Measurements from ENCODE around the gene SH2D3C.

Gene SH2D3C

DNA sequence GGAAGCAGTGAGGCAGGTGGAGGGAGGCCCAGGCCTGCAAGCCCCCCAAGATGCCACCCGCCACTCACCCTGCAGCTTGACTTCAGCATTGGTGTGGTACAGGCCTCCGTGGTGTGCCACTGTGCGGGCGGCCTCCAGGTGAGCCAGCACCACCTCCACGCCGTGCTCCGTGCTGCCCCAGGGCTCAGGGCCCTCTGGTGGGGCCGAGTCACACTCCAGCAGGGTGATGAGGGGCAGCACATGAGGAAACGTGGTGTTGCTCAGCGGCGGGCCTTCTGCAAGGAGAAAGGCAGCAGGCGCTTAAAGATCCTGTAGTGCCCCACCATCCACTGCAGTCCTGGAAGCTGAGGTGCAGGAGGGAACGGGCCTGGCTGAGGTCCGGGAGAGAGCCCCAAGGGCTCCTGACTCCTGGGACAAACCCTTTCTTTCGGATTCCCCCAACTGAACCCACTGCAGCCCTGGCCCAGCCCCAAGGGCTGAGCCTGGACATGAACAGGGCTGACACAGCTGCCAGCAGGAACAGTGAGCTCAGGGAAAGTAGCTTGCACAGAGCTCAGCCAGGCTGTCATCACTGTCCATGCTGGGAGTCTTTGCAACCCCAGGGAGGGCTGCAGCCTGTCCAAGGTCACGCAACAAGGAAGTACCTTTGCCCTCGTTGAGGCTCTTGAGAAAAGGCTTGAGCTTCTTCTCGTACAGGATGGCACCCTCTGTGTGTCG, 38.7 kb downstream of the SH2D3C start:
- peak in 1 of 3 donors; percentile 25 for DNase-seq

- DNase-seq, result no peak
Observed at GRCh38 chr9:127738666-127739065, 39.8 kb downstream of the SH2D3C start.

- DNase-seq, result no peak
Observed at GRCh38 chr9:127735530-127736185, 42.8 kb downstream of the SH2D3C start.

- DNase-seq, result peak; percentile 98 to 99 (median 99)
Observed at GRCh38 chr9:127734747-127735529, 43.5 kb downstream of the SH2D3C start, which contains the start of gene TOR2A. TOR2A (minus strand) TSS chr9:127735294; CDS start chr9:127735270, 24 bp downstream.

DNA sequence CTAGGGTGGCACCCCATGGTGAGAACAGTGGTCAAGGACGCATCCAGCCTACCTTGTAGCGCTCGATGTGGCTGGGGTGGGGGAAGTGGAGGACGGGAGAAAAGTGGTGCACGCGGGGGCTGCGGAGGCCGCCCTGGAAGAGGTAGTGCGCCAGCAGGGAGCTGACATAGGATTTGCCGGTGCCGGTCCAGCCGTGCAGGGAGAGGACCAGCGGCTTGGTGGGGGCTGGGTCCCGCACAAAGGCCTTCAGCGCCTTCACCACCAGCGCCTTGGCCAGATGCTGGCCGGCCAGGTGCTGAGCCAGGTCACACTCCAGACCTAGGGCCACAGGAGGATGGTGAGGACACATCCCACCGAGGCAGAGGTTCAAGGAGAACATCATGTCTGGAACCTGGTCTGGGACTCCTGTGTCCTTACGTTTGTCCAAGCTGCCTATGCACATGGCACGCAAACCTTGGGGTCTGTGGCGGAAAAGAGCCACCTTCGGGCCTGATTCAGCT, 44.2 kb downstream of the SH2D3C start:
- no peak for DNase-seq

DNA sequence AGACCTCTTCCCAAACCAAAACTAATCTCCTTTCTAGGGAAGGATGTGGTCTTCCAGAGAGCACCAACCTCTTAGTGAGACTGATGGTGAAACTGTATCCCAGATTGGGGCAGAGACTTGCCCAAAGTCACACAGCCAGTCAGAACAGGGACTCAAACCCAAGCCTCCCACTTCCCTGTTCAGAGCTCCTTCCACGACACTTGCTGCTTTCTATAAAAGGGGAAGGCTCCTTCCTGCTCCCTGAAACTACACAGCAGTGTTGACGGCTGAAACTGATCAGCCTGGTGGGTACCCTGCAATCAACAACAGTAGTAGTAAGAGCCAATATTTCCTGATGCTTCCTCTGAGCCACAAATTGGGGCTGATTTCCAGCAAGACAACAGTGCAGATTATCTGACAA, 44.9 kb downstream of the SH2D3C start:
- DNase-seq, result peak; percentile 21 to 32 (median 30)

DNA sequence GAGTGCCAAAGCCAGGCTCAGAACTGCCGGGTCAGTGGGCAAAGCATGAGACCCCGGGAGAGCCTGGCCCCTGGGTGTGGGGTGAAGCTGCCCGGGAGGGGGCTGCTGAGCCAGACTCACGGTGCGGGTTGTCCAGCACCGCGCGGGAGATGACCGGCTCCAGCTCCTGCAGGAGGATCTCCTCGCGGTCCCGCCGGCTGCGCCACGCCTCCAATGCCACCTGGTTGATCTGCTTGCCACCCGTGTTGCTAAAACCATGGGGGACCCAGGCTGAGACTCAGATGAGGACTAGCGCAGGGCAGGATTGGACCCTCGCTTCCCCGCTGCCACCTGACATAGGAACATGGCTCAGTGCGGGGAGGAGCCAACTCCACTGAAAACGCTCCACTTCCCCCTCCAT, 46.0 kb downstream of the SH2D3C start:
- DNase-seq, result no peak

DNA sequence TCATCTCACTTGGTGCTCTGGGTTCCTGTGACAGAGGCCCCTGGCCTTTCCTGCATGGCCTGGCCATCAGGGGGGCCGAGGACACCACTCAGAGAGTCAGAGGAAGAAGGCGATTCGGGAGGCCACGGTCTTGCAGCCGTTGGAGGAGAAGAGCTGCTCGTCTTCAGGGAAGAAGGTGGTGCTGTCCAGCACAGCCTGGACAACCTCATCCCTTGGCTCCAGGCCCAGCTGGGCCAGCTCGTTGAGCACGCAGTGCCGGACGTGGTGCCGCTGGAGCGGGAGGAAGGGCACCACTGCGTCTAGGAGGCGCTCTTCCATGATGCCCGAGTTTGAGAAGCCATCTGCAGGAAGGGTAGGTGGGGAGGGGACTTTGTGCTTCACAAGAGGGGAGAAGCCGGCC, 46.5 kb downstream of the SH2D3C start:
- DNase-seq, result no peak

GRCh38 chr9:127730799-127731410, 47.6 kb downstream of the SH2D3C start:
- no peak for DNase-seq

DNA sequence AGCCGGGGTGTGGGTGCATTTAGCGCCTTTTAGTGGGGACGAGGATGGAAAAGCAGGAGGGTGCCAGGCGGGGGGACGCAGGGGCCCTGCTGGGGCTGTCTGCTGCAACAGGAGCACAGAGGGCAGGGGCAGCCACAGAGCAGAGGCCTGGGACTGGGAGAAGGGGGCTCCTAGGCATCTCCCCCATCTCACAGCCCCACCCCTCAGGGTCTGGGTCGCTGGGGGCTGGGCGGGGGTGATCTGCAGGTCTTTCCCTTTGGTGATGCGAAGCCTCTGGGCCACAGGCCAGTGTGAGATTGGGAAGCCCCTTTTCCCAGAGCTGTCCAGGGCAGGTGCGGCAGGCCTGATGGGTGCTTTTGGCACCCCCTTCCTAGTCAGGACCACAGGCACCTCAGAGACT, 48.2 kb downstream of the SH2D3C start:
- no peak for DNase-seq

DNA sequence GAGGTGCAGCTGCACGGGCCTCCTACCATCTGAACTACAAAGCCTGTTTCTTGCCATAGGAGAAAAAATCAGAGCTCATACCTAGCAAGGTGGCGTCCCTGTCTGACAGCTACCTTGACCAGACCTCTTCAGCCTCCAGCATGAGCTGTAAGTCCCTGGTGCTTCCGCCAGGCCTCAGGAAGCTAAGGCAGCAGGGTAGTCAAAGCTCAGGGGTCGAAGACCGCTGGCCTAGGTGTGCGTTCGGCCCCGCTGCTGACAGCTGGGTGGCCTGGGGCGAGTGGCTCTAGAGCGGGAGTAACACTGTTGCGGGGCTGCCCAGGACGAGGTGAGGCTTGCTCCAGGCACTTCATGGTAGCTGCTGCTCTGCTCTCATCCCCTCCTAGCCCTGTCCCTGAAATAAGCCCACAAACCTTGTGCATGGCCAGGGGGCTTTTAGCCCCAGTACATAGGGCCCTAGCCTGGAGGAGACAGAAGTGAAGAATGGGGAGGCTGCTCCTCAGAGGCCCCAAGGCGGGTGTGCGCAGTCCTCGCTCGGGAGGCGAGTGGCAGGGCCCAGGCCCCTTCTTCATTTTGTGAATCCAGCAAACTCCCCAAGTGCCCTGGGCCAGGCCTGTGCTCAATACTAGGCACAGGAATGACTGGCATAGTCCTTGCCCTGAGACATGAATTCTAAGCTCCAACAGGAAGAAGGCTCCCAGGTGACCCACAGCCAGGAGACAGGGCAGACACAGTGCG, 48.8 kb downstream of the SH2D3C start:
- no peak for DNase-seq

GRCh38 chr9:127728808-127729207, 49.7 kb downstream of the SH2D3C start:
- no peak for DNase-seq

GRCh38 chr9:127726871-127727270, 51.6 kb downstream of the SH2D3C start:
- no peak for DNase-seq

GRCh38 chr9:127724012-127724411, 54.5 kb downstream of the SH2D3C start:
- no peak for DNase-seq

DNA sequence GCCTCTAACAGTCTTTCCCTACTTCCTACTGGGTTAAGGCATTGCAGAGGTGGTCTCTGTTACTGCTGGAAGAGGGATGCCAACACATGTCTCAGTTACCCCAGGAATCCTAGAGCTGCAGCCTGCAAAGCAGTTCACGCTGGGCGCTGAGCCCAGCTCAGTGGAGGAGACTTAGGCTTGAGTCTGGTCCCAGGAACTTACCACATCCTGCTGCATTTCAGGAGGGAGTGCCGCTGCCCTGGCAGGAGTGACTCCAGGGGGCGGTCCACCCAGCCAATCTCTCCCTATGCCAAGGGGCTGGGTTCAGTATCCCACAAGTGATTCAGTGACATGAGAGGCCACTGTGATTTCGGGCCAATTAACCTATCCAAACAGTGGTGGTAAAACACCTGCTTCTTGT, 55.0 kb downstream of the SH2D3C start:
- no peak for DNase-seq

DNA sequence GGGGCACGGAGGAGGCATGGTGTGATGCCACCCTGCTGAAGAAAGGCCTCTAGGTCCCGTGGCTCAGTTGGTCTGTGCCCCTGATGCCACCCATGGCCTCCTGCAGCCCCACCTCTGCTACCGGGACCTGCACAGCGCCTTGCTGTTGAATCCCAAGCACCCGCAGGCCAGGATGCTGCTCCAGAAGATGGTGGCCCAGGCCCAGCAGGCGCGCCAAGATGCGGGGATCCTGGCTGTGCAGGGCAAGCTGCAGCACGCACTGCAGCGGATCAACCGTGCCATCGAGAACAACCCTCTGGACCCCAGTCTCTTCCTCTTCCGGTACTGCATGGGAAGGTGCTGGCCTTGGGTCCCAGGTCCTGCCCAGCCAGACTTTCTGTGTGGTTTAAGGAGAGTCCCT, 55.5 kb downstream of the SH2D3C start:
- DNase-seq, result no peak

- DNase-seq, result no peak
Observed at GRCh38 chr9:127722055-127722745, 56.3 kb downstream of the SH2D3C start.

DNA sequence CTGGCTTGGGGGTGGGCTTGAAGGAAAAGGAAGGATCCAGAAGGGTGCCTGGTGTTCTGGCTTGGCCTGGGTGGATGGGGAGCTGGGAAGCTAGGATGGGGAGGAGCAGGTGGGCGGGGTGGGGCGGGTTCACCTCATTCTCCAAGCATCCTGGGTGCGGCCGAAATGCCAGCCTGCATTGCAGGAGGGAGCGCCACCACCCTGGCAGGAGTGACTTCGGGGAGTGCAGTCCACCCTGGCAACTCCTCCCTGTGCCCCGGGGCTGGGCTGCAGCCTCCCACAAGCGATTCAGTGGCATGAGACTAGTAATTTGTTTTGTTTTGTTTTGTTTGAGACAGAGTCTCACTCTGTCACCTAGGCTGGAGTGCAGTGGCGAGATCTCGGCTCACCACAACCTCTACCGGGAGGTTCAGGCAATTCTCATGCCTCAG, 57.1 kb downstream of the SH2D3C start:
- DNase-seq, result no peak

DNA sequence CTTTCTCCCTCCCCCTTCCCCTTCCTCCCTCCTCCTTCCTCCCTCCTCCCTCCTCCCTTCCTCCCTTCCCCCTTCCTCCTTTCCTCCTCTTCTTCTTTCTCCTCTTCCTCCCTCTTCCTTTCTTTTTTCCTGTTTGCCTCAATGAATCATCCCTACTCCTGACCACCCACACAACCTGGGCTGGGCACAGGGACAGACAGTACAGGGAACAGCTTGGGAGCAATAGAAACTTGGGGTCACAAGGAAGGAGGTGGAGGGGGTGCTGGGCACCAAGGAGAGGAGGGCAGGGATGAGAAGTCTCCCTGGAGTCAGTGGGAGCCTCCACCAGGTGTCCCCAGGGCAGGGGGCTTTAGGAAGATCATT, 57.6 kb downstream of the SH2D3C start:
- DNase-seq, result no peak

DNA sequence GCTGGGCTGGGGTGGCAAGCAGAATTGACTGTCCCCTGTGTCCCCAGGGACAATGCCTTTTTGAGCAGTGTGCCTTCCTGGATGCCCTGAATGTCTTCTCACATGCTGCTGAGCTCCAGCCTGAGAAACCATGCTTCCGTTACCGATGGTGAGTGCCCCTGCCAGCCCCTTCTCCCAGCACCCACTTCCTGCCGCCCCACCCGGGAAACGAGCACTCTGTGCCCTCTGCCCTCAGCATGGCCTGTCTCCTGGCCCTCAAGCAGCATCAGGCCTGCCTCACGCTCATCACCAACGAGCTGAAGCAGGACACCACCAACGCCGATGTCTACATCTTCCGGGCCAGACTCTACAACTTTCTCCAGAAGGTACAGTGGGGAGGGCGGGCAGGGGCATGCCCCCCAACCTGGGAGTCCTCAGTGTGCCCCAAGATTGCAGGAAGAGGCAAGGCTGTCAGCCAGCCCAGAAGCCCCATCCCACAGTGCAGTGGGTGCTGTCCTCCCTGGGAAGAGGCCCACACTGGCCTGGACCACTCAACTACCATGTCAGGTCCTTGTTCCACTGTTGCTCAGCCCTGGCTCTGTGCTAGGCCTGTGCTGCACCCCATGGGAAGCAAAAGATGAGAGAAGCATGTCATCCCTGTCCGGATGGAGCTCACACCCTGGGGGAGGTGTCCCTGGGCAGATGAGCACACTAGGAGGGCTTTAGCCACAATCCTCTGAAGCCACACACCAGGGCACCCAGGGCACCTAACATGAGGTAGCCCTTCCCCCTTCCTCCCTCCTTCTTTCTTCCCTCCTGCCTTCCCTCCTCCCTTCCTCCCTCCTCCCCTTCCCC, 58.2 kb downstream of the SH2D3C start:
- DNase-seq, result no peak

DNA sequence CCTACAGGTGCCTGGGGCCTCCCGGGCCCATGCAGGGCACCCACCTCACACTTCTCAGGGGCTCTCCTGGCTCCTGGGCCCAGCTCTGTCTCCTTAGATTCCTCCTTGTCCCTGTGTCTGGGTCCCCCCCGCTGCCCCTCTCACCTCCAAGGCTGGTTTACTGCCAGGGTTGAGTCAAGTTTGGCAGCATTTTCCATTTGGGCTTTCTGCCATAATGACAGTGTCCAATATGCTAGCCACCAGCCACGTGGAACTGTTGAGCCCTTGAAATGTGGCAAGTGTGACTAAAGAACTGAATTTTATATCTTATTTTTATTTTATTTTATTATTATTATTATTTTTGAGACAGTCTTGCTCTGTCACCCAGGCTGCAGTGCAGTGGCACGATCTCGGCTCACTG, 60.7 kb downstream of the SH2D3C start:
- DNase-seq, result no peak

Data from suppressor macrophage treated with lipopolysaccharide for 1 hour (primary cell).